Measurements from ENCODE around the gene DUSP12.

DNA sequence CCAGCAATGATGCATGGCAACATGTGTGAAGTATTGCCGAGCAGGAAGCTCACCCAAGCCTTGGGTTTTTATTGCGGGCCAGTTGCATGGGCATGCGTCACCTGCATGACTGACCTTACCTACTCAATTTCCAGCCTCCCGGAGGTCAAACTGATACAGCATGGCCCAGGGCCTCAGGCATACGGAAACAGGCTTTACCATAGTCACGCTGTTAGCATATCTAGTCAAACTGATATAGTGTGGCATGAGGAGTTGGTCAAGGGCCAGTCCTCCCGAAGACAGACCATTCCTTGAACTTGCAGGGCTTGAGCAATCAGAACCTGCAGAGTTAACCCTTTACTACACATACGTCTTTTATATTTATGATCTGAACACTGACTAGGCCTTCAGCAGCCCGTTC, 6.4 kb upstream of the DUSP12 start:
- TF ChIP-seq, protein P1, sequence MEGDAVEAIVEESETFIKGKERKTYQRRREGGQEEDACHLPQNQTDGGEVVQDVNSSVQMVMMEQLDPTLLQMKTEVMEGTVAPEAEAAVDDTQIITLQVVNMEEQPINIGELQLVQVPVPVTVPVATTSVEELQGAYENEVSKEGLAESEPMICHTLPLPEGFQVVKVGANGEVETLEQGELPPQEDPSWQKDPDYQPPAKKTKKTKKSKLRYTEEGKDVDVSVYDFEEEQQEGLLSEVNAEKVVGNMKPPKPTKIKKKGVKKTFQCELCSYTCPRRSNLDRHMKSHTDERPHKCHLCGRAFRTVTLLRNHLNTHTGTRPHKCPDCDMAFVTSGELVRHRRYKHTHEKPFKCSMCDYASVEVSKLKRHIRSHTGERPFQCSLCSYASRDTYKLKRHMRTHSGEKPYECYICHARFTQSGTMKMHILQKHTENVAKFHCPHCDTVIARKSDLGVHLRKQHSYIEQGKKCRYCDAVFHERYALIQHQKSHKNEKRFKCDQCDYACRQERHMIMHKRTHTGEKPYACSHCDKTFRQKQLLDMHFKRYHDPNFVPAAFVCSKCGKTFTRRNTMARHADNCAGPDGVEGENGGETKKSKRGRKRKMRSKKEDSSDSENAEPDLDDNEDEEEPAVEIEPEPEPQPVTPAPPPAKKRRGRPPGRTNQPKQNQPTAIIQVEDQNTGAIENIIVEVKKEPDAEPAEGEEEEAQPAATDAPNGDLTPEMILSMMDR (IDR thresholded peaks at IDR 0.05 in 8 of 11, conservative IDR thresholded peaks at IDR 0.05 in 3 of 11) = no peak
- no peak for TF ChIP-seq POLR2A (IDR thresholded peaks at IDR 0.05)

Data from spleen (tissue), 7 donors.